Fibroblast of lung (primary cell): ENCODE results near the gene CPLANE2. TPM values are rescaled to one million over a fixed set of nuclear protein-coding genes. Genes with fewer than 3 reads are reported as not detected.
A peak's percentile ranks its signal among the peaks of the same experiment; 100 is the strongest.

Experiments used
- DNase-seq, 2 donors: peaks; one replicate each; pipeline versions ENCODE4 v3.0.0 to v3.0.0-alpha.2; 2010; ENCODE audit warnings: low read depth in 2 of 2
- H2AFZ ChIP-seq: 2 replicates; pipeline ENCODE4 v1.5.1; 2012; ENCODE audit warnings: low read length, control low read depth, inconsistent platforms
- H3K27ac ChIP-seq: 2 replicates; pipeline ENCODE4 v1.5.1; 2011; ENCODE audit warnings: low read length, control low read depth; ENCODE audit not compliant: insufficient read depth
- H3K27me3 ChIP-seq: 2 replicates; pipeline ENCODE4 v1.5.1; 2011; ENCODE audit warnings: mild to moderate bottlenecking, low read length; ENCODE audit not compliant: control insufficient read depth, insufficient read depth
- H3K36me3 ChIP-seq: 2 replicates; pipeline ENCODE4 v1.5.1; 2011; ENCODE audit warnings: low read length; ENCODE audit not compliant: control insufficient read depth, insufficient read depth
- H3K4me1 ChIP-seq: 2 replicates; pipeline ENCODE4 v1.5.1; 2011; ENCODE audit warnings: low read length; ENCODE audit not compliant: control insufficient read depth, insufficient read depth; ENCODE audit errors: extremely low read depth
- H3K4me2 ChIP-seq: 2 replicates; pipeline ENCODE4 v1.5.1; 2011; ENCODE audit warnings: low read length, control low read depth; ENCODE audit not compliant: insufficient read depth; ENCODE audit errors: extremely low read depth
- H3K4me3 ChIP-seq, 4 experiments: fragments of 200-600 bp in 1 of 4; sonication (generic) in 1 of 4; replicated peaks in 1 of 4; 2 replicates each; pipeline ENCODE4 v1.5.1; 2011 to 2016; ENCODE audit warnings: low read length in 4 of 4, low read depth in 3 of 4, mild to moderate bottlenecking in 3 of 4, control low read depth in 2 of 4, inconsistent platforms in 1 of 4, mixed read lengths in 1 of 4; ENCODE audit not compliant: insufficient read depth in 1 of 4; ENCODE audit errors: control extremely low read depth in 1 of 4
- H3K79me2 ChIP-seq: 2 replicates; pipeline ENCODE4 v1.5.1; 2012; ENCODE audit warnings: mild to moderate bottlenecking, low read length, inconsistent platforms; ENCODE audit not compliant: control insufficient read depth, insufficient read depth
- H3K9ac ChIP-seq: 2 replicates; pipeline ENCODE4 v1.5.1; 2011; ENCODE audit warnings: mild to moderate bottlenecking, low read length, control low read depth; ENCODE audit not compliant: insufficient read depth
- H3K9me3 ChIP-seq: 2 replicates; pipeline ENCODE4 v1.5.1; 2012; ENCODE audit warnings: low read depth, low read length; ENCODE audit not compliant: control insufficient read depth, insufficient read depth
- H4K20me1 ChIP-seq: 2 replicates; pipeline ENCODE4 v1.5.1; 2011; ENCODE audit warnings: low read length; ENCODE audit not compliant: control insufficient read depth, insufficient read depth; ENCODE audit errors: extremely low read depth
- EZH2 ChIP-seq: IDR thresholded peaks from 2 replicates; pipeline ENCODE4 v1.5.1; 2012; ENCODE audit warnings: low read length, control low read depth, mild to moderate bottlenecking; ENCODE audit errors: missing control alignments
- polyA plus RNA-seq, 2 donors: library from polyadenylated mRNA; depleted of rRNA in 1 of 2; stranded (reverse) in 1 of 2; unstranded in 1 of 2; fragments of >200 nt; gene quantifications; 2 replicates each; pipeline ENCODE4 v1.2.1, GENCODE V29; 2011 to 2012; ENCODE audit warnings: missing spikeins in 1 of 2
- total RNA-seq: library from RNA; depleted of rRNA; stranded (reverse); fragments of >200 nt; gene quantifications from 2 replicates; pipeline ENCODE4 v1.2.1, GENCODE V29; 2014
- TF ChIP-seq, protein P1 (sequence below), 2 donors: IDR thresholded peaks in 1 of 2; conservative IDR thresholded peaks in 1 of 2; 1 replicate in 1 of 2; 2 replicates in 1 of 2; pipeline ENCODE4 v1.5.1; 2011 to 2012; ENCODE audit warnings: low read length in 2 of 2, control low read depth in 1 of 2, inconsistent platforms in 1 of 2, low read depth in 1 of 2, mild to moderate bottlenecking in 1 of 2

CPLANE2 gene
- total and polyA plus RNA-seq, 2 donors (not counting 1 experiment from before 2014, with no cell fraction given) = 4.0 to 19.2 TPM

DNA sequence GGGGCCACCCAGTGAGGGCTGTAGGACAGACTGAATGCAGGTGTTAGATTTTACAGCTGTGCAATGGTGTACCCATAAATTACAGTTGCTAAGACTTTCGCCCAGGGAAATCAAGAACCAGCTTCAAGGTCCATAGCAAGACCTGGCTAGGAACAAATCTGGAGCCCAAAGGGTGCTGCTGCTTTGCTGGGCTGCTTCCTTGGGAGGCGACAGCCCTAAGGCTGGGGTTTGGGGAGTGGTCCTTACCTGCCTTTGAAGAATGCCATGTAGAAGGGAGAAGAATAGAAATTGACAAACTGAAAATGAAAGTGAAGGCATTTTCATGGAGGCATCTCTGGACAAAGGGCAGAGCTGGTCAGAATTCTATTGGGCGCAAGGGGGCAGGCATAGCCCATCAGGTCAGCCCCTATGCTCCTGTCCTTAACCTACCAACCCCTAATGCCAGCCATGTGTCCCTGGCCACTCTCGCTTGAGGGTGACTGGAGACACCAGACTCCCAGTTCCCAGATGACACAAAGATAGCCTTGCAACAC is 16.9 kb downstream of the CPLANE2 start:
- H3K79me2 ChIP-seq = no peaks in the 10 kb centered on the region
- no peak overlapping the region for H3K9ac ChIP-seq
- peaks cover 4% of the 10 kb centered on the region for H3K4me1 ChIP-seq
- TF ChIP-seq, protein P1, sequence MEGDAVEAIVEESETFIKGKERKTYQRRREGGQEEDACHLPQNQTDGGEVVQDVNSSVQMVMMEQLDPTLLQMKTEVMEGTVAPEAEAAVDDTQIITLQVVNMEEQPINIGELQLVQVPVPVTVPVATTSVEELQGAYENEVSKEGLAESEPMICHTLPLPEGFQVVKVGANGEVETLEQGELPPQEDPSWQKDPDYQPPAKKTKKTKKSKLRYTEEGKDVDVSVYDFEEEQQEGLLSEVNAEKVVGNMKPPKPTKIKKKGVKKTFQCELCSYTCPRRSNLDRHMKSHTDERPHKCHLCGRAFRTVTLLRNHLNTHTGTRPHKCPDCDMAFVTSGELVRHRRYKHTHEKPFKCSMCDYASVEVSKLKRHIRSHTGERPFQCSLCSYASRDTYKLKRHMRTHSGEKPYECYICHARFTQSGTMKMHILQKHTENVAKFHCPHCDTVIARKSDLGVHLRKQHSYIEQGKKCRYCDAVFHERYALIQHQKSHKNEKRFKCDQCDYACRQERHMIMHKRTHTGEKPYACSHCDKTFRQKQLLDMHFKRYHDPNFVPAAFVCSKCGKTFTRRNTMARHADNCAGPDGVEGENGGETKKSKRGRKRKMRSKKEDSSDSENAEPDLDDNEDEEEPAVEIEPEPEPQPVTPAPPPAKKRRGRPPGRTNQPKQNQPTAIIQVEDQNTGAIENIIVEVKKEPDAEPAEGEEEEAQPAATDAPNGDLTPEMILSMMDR (conservative IDR thresholded peaks at IDR 0.05 in 1 of 2, IDR thresholded peaks at IDR 0.05 in 1 of 2; ENCODE audit: low read depth in 1 of 2, low read length in 2 of 2) = no peak
- no peak for TF ChIP-seq EZH2
- peaks cover 8% of the 10 kb centered on the region for H3K27me3 ChIP-seq
- peak overlapping the region; percentile 59 for H3K4me2 ChIP-seq
- no peaks in the 10 kb centered on the region for H4K20me1 ChIP-seq
- no peak overlapping the region for H3K27ac ChIP-seq
- H3K4me3 ChIP-seq = no peak overlapping the region
- H2AFZ ChIP-seq = no peak overlapping the region
- DNase-seq = no peak
- H3K9me3 ChIP-seq = no peaks in the 10 kb centered on the region
- H3K36me3 ChIP-seq = no peaks in the 10 kb centered on the region

DNA sequence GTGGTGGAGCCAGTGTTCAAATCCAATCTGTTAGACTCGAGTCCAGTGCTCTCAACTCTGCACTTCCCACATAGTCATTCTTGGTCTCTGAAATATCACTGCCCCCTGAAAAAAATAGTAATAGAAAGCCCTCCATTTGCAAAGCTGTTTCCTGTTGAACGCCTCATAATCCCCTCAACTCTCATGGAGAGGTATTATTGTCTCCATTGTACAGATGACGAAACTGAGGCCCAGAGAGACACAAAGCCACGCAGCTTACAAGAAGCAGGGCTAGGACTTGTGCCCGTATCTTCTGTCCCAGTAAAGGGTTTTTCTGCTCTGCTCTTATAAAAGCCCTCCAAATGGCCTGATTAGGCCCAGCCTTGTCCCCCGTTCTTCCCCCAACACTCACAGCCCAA is 18.3 kb downstream of the CPLANE2 start:
- Histone ChIP-seq H3K27ac (no peak overlapping the region), H3K4me2 (no peak overlapping the region), H3K4me3 (no peak overlapping the region), H3K79me2 (no peaks in the 10 kb centered on the region), H4K20me1 (no peaks in the 10 kb centered on the region), H3K9me3 (no peaks in the 10 kb centered on the region), H3K27me3 (peaks cover 7% of the 10 kb centered on the region), H3K36me3 (no peaks in the 10 kb centered on the region), H3K9ac (no peak overlapping the region), H3K4me1 (peaks cover 4% of the 10 kb centered on the region), H2AFZ (no peak overlapping the region)
- no peak for TF ChIP-seq EZH2
- TF ChIP-seq, protein P1 (conservative IDR thresholded peaks at IDR 0.05 in 1 of 2, IDR thresholded peaks at IDR 0.05 in 1 of 2; ENCODE audit: low read depth in 1 of 2, low read length in 2 of 2) = no peak
- no peak for DNase-seq

DNA sequence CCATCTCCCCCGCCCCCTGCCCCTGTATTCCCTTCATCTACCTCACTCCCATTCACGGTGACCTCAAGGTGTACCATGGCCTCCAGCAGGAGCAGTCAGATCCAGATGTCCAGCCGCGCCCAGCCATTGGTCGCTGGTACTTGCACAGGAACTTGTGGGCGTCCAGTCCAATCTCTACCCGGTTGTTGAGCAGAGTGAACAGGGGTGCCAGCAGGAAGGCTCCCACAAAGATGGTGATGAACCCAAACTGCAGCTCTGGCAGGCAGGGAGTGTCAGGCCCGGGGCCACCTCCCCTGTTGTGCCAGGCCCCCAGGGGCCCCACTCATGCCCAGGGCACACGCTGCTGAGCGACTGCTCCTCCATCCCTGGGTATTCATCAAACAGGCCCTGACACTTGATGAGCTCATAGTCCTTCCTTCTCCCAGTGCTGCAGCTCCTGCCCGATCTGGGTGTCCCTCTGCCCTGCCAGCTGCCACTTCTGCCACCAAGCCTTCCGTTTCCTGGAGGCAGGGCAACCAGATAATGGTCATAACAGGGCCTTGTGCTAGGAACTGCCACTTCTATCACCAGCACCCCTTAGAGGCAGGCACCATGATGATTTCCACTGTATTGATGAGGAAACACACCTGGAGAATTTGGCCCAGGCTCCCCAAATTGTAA is 18.8 kb downstream of the CPLANE2 start:
- Histone ChIP-seq H3K27ac (no peak overlapping the region), H3K36me3 (no peaks in the 10 kb centered on the region), H3K27me3 (peaks cover 7% of the 10 kb centered on the region), H3K9ac (no peak overlapping the region), H3K4me3 (no peak overlapping the region), H3K4me1 (peaks cover 4% of the 10 kb centered on the region), H3K9me3 (no peaks in the 10 kb centered on the region), H4K20me1 (no peaks in the 10 kb centered on the region), H2AFZ (no peak overlapping the region), H3K79me2 (no peaks in the 10 kb centered on the region), H3K4me2 (no peak overlapping the region)
- TF ChIP-seq, protein P1 (conservative IDR thresholded peaks at IDR 0.05 in 1 of 2, IDR thresholded peaks at IDR 0.05 in 1 of 2; ENCODE audit: low read depth in 1 of 2, low read length in 2 of 2) = no peak
- no peak for TF ChIP-seq EZH2
- DNase-seq = no peak
